Measurements from ENCODE around the gene ZFP42.
"Not testable (repeated sequence)": the region's sequence is repeated elsewhere in the genome, so short reads cannot be mapped to it uniquely, and the experiment has no call there.

The ZFP42 gene

GRCh38 chr4:188023682-188024081, 28.1 kb downstream of the ZFP42 start:
- no peak for DNase-seq

- no peak for DNase-seq
These were observed 29.9 kb downstream of the ZFP42 start for GRCh38 chr4:188025476-188025875.

GRCh38 chr4:188029114-188029513, 33.5 kb downstream of the ZFP42 start:
- DNase-seq, result no peak

- no peak for DNase-seq
These were observed 34.8 kb downstream of the ZFP42 start for GRCh38 chr4:188030401-188030800.

GRCh38 chr4:188031751-188032150, 36.2 kb downstream of the ZFP42 start:
- DNase-seq, result no peak

- DNase-seq, result no peak
These were observed 36.6 kb downstream of the ZFP42 start for GRCh38 chr4:188032170-188032569.

- no peak for DNase-seq
These were observed 37.0 kb downstream of the ZFP42 start for GRCh38 chr4:188032583-188032982.

GRCh38 chr4:188037003-188037713, 41.6 kb downstream of the ZFP42 start:
- no peak for DNase-seq

GRCh38 chr4:188041721-188042120, 46.1 kb downstream of the ZFP42 start:
- no peak for DNase-seq

- DNase-seq, result no peak
These were observed 46.6 kb downstream of the ZFP42 start for GRCh38 chr4:188042191-188042590.

GRCh38 chr4:188043154-188043553, 47.6 kb downstream of the ZFP42 start:
- DNase-seq, result no peak

GRCh38 chr4:188045461-188045860, 49.9 kb downstream of the ZFP42 start:
- DNase-seq, result not testable (repeated sequence)

- DNase-seq, result no peak
These were observed 51.1 kb downstream of the ZFP42 start for GRCh38 chr4:188046657-188047056.

- no peak for DNase-seq
These were observed 57.7 kb downstream of the ZFP42 start for GRCh38 chr4:188053302-188053701.

All from stimulated activated naive CD4-positive, alpha-beta T cell treated with Interleukin-2 at 50 U/mL for 16 hours (primary cell).